H1 (cell line): ENCODE measurements around the gene RNF215. TPM values are rescaled to one million over a fixed set of nuclear protein-coding genes. Genes with fewer than 3 reads are reported as not detected.

Experiments used
- GTF2F1 ChIP-seq: IDR thresholded peaks from 2 replicates; pipeline ENCODE4 v1.6.1; 2012; ENCODE audit warnings: low read depth, low read length, improper control_type of control experiment, borderline replicate concordance
- SP2 ChIP-seq: IDR thresholded peaks from 2 replicates; pipeline ENCODE4 v1.6.1; 2012; ENCODE audit warnings: mild to moderate bottlenecking, low read length, inconsistent platforms
- SRF ChIP-seq: IDR thresholded peaks from 2 replicates; pipeline ENCODE4 v1.6.1; 2011; ENCODE audit warnings: mild to moderate bottlenecking, low read depth, low read length, moderate library complexity
- TBP ChIP-seq: IDR thresholded peaks from 2 replicates; pipeline ENCODE4 v1.6.1; 2011; ENCODE audit warnings: low read depth, low read length, improper control_type of control experiment
- polyA plus RNA-seq, 7 experiments: library from polyadenylated mRNA; depleted of rRNA in 3 of 7; stranded (reverse) in 5 of 7; unstranded in 2 of 7; fragments of >200 nt in 5 of 7; fragments of 200-250 nt in 2 of 7; gene quantifications; 1 replicate in 5 of 7; 2 replicates in 1 of 7; 4 replicates in 1 of 7; pipeline versions ENCODE4 v1.2.1 to v1.2.3, GENCODE V29; 2011 to 2013; ENCODE audit warnings: missing spikeins in 2 of 7, mixed read lengths in 2 of 7
- total RNA-seq: library from RNA; stranded (reverse); fragmentation: NEBNext Ultra II Directional; extraction: Animal tissue kit (Norgen Biotek cat#: 25700); gene quantifications from 2 replicates; pipeline ENCODE4 v1.2.1, GENCODE V29; 2021
- TF ChIP-seq, protein P1 (sequence below), 3 experiments: IDR thresholded peaks; 1 replicate in 2 of 3; 2 replicates in 1 of 3; pipeline versions ENCODE4 v1.5.1 to v1.6.1; 2011; ENCODE audit warnings: low read length in 3 of 3, mild to moderate bottlenecking in 3 of 3, inconsistent platforms in 2 of 3, low read depth in 1 of 3, moderate library complexity in 1 of 3; ENCODE audit not compliant: insufficient read depth in 1 of 3; ENCODE audit errors: control extremely low read depth in 1 of 3
- TF ChIP-seq, protein P2 (sequence below): fragments of 300-600 bp; sonication (generic); IDR thresholded peaks from 2 replicates; pipeline ENCODE4 v1.7.1; 2012; ENCODE audit warnings: low read length, moderate library complexity, mild to moderate bottlenecking, inconsistent platforms; ENCODE audit not compliant: insufficient replicate concordance

Gene RNF215
- total and polyA plus RNA-seq, 2 of the 8 experiments (the other 6 are each of a cell fraction or from before 2014, with no cell fraction given), result 13.1 to 19.0 TPM

DNA sequence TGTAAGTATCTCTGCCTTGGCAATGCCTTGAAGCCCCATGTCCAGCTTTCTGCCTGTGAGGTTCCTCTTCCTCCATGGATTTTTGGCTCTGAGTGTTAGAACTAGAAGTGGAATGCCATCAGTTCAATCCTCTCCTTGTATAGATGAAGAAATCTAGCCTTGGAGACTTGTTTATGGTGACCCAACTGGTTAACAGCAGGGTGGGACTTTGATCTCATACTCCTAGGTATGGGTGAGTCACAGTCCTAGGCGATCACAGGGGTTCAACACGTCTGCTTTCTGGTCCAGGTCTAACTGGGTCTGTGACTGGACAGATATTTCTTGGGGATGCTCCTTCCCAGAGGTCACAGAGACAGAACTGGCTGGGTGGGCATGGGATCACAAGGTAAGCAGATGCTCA, 29.2 kb upstream of the RNF215 start (continued):
- TF ChIP-seq, protein P1, sequence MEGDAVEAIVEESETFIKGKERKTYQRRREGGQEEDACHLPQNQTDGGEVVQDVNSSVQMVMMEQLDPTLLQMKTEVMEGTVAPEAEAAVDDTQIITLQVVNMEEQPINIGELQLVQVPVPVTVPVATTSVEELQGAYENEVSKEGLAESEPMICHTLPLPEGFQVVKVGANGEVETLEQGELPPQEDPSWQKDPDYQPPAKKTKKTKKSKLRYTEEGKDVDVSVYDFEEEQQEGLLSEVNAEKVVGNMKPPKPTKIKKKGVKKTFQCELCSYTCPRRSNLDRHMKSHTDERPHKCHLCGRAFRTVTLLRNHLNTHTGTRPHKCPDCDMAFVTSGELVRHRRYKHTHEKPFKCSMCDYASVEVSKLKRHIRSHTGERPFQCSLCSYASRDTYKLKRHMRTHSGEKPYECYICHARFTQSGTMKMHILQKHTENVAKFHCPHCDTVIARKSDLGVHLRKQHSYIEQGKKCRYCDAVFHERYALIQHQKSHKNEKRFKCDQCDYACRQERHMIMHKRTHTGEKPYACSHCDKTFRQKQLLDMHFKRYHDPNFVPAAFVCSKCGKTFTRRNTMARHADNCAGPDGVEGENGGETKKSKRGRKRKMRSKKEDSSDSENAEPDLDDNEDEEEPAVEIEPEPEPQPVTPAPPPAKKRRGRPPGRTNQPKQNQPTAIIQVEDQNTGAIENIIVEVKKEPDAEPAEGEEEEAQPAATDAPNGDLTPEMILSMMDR (IDR thresholded peaks at IDR 0.05; ENCODE audit: control extremely low read depth in 1 of 3, insufficient read depth in 1 of 3, low read depth in 1 of 3, low read length in 3 of 3), result no peak
- TF ChIP-seq SP2, result no peak
- no peak for TF ChIP-seq SRF
- TF ChIP-seq TBP, result no peak
- TF ChIP-seq, protein P2, sequence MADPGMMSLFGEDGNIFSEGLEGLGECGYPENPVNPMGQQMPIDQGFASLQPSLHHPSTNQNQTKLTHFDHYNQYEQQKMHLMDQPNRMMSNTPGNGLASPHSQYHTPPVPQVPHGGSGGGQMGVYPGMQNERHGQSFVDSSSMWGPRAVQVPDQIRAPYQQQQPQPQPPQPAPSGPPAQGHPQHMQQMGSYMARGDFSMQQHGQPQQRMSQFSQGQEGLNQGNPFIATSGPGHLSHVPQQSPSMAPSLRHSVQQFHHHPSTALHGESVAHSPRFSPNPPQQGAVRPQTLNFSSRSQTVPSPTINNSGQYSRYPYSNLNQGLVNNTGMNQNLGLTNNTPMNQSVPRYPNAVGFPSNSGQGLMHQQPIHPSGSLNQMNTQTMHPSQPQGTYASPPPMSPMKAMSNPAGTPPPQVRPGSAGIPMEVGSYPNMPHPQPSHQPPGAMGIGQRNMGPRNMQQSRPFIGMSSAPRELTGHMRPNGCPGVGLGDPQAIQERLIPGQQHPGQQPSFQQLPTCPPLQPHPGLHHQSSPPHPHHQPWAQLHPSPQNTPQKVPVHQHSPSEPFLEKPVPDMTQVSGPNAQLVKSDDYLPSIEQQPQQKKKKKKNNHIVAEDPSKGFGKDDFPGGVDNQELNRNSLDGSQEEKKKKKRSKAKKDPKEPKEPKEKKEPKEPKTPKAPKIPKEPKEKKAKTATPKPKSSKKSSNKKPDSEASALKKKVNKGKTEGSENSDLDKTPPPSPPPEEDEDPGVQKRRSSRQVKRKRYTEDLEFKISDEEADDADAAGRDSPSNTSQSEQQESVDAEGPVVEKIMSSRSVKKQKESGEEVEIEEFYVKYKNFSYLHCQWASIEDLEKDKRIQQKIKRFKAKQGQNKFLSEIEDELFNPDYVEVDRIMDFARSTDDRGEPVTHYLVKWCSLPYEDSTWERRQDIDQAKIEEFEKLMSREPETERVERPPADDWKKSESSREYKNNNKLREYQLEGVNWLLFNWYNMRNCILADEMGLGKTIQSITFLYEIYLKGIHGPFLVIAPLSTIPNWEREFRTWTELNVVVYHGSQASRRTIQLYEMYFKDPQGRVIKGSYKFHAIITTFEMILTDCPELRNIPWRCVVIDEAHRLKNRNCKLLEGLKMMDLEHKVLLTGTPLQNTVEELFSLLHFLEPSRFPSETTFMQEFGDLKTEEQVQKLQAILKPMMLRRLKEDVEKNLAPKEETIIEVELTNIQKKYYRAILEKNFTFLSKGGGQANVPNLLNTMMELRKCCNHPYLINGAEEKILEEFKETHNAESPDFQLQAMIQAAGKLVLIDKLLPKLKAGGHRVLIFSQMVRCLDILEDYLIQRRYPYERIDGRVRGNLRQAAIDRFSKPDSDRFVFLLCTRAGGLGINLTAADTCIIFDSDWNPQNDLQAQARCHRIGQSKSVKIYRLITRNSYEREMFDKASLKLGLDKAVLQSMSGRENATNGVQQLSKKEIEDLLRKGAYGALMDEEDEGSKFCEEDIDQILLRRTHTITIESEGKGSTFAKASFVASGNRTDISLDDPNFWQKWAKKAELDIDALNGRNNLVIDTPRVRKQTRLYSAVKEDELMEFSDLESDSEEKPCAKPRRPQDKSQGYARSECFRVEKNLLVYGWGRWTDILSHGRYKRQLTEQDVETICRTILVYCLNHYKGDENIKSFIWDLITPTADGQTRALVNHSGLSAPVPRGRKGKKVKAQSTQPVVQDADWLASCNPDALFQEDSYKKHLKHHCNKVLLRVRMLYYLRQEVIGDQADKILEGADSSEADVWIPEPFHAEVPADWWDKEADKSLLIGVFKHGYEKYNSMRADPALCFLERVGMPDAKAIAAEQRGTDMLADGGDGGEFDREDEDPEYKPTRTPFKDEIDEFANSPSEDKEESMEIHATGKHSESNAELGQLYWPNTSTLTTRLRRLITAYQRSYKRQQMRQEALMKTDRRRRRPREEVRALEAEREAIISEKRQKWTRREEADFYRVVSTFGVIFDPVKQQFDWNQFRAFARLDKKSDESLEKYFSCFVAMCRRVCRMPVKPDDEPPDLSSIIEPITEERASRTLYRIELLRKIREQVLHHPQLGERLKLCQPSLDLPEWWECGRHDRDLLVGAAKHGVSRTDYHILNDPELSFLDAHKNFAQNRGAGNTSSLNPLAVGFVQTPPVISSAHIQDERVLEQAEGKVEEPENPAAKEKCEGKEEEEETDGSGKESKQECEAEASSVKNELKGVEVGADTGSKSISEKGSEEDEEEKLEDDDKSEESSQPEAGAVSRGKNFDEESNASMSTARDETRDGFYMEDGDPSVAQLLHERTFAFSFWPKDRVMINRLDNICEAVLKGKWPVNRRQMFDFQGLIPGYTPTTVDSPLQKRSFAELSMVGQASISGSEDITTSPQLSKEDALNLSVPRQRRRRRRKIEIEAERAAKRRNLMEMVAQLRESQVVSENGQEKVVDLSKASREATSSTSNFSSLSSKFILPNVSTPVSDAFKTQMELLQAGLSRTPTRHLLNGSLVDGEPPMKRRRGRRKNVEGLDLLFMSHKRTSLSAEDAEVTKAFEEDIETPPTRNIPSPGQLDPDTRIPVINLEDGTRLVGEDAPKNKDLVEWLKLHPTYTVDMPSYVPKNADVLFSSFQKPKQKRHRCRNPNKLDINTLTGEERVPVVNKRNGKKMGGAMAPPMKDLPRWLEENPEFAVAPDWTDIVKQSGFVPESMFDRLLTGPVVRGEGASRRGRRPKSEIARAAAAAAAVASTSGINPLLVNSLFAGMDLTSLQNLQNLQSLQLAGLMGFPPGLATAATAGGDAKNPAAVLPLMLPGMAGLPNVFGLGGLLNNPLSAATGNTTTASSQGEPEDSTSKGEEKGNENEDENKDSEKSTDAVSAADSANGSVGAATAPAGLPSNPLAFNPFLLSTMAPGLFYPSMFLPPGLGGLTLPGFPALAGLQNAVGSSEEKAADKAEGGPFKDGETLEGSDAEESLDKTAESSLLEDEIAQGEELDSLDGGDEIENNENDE, result no peak
- no peak for TF ChIP-seq GTF2F1
- TF ChIP-seq, all 59 proteins: peak for 0
